Osteoblast (primary cell): Measurements from ENCODE around the gene ZNF608. TPM values are rescaled to one million over a fixed set of nuclear protein-coding genes. Genes with fewer than 3 reads are reported as not detected.

Source experiments
- DNase-seq: peaks from one replicate; pipeline ENCODE4 v3.0.0; 2011; ENCODE audit warnings: low spot score, mixed read lengths; ENCODE audit not compliant: insufficient read length; ENCODE audit errors: missing footprints
- H2AFZ ChIP-seq: 2 replicates; pipeline ENCODE4 v1.6.0; 2011; ENCODE audit warnings: mild to moderate bottlenecking, low read length
- H3K27ac ChIP-seq: 2 replicates; pipeline ENCODE4 v1.5.1; 2011; ENCODE audit warnings: mild to moderate bottlenecking, low read depth, low read length, moderate library complexity
- H3K27me3 ChIP-seq: 2 replicates; pipeline ENCODE4 v1.6.0; 2012; ENCODE audit warnings: mild to moderate bottlenecking, control low read depth, inconsistent platforms, low read length, moderate library complexity; ENCODE audit not compliant: insufficient read depth
- H3K36me3 ChIP-seq: 2 replicates; pipeline ENCODE4 v1.5.1; 2011; ENCODE audit warnings: mild to moderate bottlenecking, low read length, control low read depth, moderate library complexity; ENCODE audit not compliant: insufficient read depth
- H3K4me1 ChIP-seq: 2 replicates; pipeline ENCODE4 v1.5.1; 2011; ENCODE audit warnings: mild to moderate bottlenecking, low read length, control low read depth, moderate library complexity; ENCODE audit not compliant: insufficient read depth
- H3K4me2 ChIP-seq: 2 replicates; pipeline ENCODE4 v1.6.0; 2011; ENCODE audit warnings: mild to moderate bottlenecking, low read length; ENCODE audit not compliant: insufficient read depth
- H3K4me3 ChIP-seq: fragments of 200-600 bp; sonication (generic); 3 replicates; pipeline ENCODE4 v1.5.1; 2012; ENCODE audit warnings: mild to moderate bottlenecking, low read length, inconsistent platforms; ENCODE audit not compliant: insufficient read depth
- H3K79me2 ChIP-seq: 2 replicates; pipeline ENCODE4 v1.6.0; 2012; ENCODE audit warnings: mild to moderate bottlenecking, low read length, control low read depth, inconsistent platforms; ENCODE audit not compliant: insufficient read depth
- H3K9me3 ChIP-seq: 2 replicates; pipeline ENCODE4 v1.5.1; 2011; ENCODE audit warnings: low read depth, low read length, control low read depth
- H4K20me1 ChIP-seq: 2 replicates; pipeline ENCODE4 v1.6.0; 2012; ENCODE audit warnings: mild to moderate bottlenecking, low read length, control low read depth; ENCODE audit not compliant: insufficient read depth
- total RNA-seq: library from RNA; depleted of rRNA; stranded (reverse); fragments of >200 nt; gene quantifications from 2 replicates; pipeline ENCODE4 v1.2.3, GENCODE V29; 2012
- TF ChIP-seq, protein P1 (sequence below): IDR thresholded peaks from 2 replicates; pipeline ENCODE4 v1.5.1; 2011; ENCODE audit warnings: mild to moderate bottlenecking, low read depth, low read length, moderate library complexity; ENCODE audit errors: extremely low read depth

Gene ZNF608
- total RNA-seq, 1 donor: 11.6 TPM

DNA sequence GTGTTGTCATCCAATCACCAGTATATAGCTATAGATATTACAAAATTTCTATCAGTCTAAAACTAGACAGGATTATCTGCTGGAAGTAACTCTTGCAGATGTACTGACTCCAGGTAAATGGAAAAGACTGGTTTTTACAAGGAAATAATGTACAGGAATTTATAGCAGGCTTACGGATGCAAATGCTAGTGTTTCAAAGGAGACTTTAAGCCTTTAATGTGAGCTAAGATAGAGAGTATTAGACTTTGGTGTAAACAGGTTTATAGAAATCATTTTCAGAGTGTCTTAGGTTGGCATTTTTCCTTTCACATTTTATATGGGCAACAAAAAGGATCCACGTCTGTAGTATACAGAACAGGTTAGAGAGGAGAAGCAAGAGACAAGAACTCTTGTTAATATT lies 16.1 kb downstream of the ZNF608 start:
- no peaks in the 10 kb centered on the region for H3K36me3 ChIP-seq
- H4K20me1 ChIP-seq: no peaks in the 10 kb centered on the region
- TF ChIP-seq, protein P1, sequence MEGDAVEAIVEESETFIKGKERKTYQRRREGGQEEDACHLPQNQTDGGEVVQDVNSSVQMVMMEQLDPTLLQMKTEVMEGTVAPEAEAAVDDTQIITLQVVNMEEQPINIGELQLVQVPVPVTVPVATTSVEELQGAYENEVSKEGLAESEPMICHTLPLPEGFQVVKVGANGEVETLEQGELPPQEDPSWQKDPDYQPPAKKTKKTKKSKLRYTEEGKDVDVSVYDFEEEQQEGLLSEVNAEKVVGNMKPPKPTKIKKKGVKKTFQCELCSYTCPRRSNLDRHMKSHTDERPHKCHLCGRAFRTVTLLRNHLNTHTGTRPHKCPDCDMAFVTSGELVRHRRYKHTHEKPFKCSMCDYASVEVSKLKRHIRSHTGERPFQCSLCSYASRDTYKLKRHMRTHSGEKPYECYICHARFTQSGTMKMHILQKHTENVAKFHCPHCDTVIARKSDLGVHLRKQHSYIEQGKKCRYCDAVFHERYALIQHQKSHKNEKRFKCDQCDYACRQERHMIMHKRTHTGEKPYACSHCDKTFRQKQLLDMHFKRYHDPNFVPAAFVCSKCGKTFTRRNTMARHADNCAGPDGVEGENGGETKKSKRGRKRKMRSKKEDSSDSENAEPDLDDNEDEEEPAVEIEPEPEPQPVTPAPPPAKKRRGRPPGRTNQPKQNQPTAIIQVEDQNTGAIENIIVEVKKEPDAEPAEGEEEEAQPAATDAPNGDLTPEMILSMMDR: no peak
- peaks cover 1% of the 10 kb centered on the region for H3K4me1 ChIP-seq
- DNase-seq: no peak
- H3K9me3 ChIP-seq: no peaks in the 10 kb centered on the region
- no peak overlapping the region for H2AFZ ChIP-seq
- H3K79me2 ChIP-seq: peaks cover 2% of the 10 kb centered on the region
- peaks cover 24% of the 10 kb centered on the region for H3K27me3 ChIP-seq
- no peak overlapping the region for H3K27ac ChIP-seq
- H3K4me2 ChIP-seq: no peak overlapping the region
- H3K4me3 ChIP-seq: no peak overlapping the region

DNA sequence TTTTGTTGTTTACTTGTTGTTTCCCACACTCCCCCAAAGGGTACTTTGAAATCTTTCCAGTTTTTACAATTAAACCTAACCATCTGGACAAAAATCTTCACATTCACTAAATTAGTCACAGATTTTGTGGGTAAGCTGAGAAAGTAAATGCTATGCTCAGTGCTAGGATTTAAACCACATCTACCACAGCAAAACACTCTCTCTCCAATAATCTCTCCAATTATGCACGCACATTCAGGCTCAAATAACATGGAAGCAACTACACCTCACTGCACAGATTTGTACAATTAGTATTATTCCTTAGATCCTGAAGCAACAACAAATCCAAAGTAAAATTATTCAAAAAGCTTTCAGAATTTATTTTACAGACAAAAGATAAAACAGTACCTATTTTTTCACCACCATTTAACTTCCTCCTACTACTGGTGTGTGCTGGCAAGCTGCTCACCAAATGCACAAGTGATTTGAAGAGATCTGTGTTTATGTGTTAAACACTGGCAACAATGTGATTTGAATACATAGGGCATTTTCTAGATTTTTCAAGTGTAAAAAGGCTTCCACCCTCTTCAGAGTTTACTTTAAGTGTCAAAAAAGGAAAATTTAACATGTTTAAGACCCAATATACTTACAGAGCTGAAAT lies 16.6 kb downstream of the ZNF608 start:
- Histone ChIP-seq H3K36me3 (no peaks in the 10 kb centered on the region), H3K79me2 (peaks cover 2% of the 10 kb centered on the region), H3K4me2 (no peak overlapping the region), H3K4me3 (no peak overlapping the region), H3K27ac (no peak overlapping the region), H3K9me3 (no peaks in the 10 kb centered on the region), H3K27me3 (peaks cover 20% of the 10 kb centered on the region), H3K4me1 (no peaks in the 10 kb centered on the region), H4K20me1 (no peaks in the 10 kb centered on the region), H2AFZ (no peak overlapping the region)
- DNase-seq: no peak
- TF ChIP-seq, protein P1: no peak

DNA sequence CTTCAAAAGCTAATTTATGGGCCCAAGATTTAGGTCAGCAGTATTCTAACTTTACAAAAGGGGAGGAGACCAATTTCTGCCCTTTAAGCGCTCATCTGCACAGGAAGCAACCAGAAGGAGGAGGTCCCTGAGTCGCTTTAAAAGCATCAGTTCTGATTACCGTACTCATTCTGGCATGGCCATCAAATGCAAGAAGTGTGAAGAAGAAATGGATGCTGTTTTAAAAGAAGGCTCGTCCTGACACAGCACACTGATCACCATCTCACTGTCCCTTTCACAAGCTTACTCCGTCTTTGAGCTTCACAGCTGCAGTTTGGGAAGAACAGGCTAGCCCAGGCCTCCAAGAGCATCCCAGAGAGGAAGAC lies 17.5 kb downstream of the ZNF608 start:
- H4K20me1 ChIP-seq: no peaks in the 10 kb centered on the region
- H3K4me3 ChIP-seq: no peak overlapping the region
- no peak for DNase-seq
- H3K4me1 ChIP-seq: no peaks in the 10 kb centered on the region
- no peaks in the 10 kb centered on the region for H3K36me3 ChIP-seq
- H3K9me3 ChIP-seq: no peaks in the 10 kb centered on the region
- H3K27me3 ChIP-seq: peaks cover 13% of the 10 kb centered on the region
- H3K79me2 ChIP-seq: peaks cover 2% of the 10 kb centered on the region
- TF ChIP-seq, protein P1: no peak
- no peak overlapping the region for H3K4me2 ChIP-seq
- H3K27ac ChIP-seq: no peak overlapping the region
- H2AFZ ChIP-seq: no peak overlapping the region

DNA sequence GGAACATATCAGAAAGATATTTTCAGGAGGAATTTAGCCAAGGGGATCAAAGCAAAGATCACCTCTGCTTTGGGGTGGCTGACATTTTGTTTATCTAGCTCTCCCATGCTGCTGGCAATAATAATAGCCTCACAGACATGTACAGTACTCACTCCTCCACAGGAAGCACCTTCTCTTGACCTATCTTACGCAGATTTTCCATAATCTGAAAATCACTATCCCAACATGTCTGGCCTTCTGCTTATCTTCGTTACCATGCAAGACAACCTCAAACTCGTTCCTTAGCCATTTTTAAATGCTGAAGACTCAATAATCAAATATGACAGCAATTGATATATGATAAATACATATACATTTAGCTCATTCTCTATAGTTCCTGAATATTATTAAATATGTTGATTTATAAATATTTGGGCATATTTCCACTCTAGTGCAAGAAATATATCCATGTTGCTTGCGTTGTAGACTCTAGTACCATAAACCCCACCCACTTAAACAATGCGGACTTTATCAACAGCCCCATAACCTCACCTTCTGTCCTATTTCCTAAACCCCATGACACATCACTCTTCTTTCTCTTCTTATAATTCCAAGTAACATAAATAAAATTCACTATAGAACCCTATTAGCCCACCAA lies 18.0 kb downstream of the ZNF608 start:
- DNase-seq: no peak
- Histone ChIP-seq H3K4me2 (no peak overlapping the region), H4K20me1 (no peaks in the 10 kb centered on the region), H3K9me3 (no peaks in the 10 kb centered on the region), H3K36me3 (no peaks in the 10 kb centered on the region), H3K27ac (no peak overlapping the region), H3K79me2 (peaks cover 2% of the 10 kb centered on the region), H2AFZ (no peak overlapping the region), H3K4me1 (no peaks in the 10 kb centered on the region), H3K4me3 (no peak overlapping the region), H3K27me3 (peaks cover 11% of the 10 kb centered on the region)
- TF ChIP-seq, protein P1: no peak
